K562 (cell line): Measurements from ENCODE around the gene SERPINA9. TPM values are rescaled to one million over a fixed set of nuclear protein-coding genes. Genes with fewer than 3 reads are reported as not detected.

Source experiments
- ATAC-seq: fragments of 200-7000 bp; cut with Tn5 transposase; 3 replicates; pipeline ENCODE4 v1.9.1; 2020; ENCODE audit warnings: moderate library complexity
- BruUV-seq: library from RNA; stranded (reverse); fragments of 400-500 nt; replicated peaks from 2 replicates; lab custom pipeline; 2021; lab: Mats Ljungman, UMichigan
- CTCF ChIA-PET: fragments of 300-600 bp; formaldehyde crosslinking; extraction: SDS; loops from one replicate; lab custom pipeline; 2021; ENCODE audit warnings: low intra/inter-chr PET ratio; lab: Yijun Ruan, JAX
- POLR2A ChIA-PET: fragments of 300-600, 350-650 bp; sonication (Branson Sonifier 250); formaldehyde crosslinking; extraction: SDS; loops from one replicate; lab custom pipeline; 2021; ENCODE audit warnings: antibody characterized with exemption, inconsistent platforms; lab: Yijun Ruan, JAX
- DNase-seq, 4 experiments: peaks; one replicate each; pipeline versions ENCODE4 v3.0.0 to v3.0.0-alpha.2; 2011 to 2018; ENCODE audit warnings: low spot score in 3 of 4, mixed read lengths in 3 of 4; ENCODE audit errors: extremely low read depth in 1 of 4
- FAIRE-seq: peaks from 2 replicates; lab custom pipeline; 2011; peaks lifted over from hg19 to GRCh38; lab: Jason Lieb, UNC
- H2AFZ ChIP-seq: 2 replicates; pipeline ENCODE4 v1.6.0; 2011; ENCODE audit warnings: low read depth, low read length, control low read depth, inconsistent platforms
- H3K27ac ChIP-seq: fragments of 200-600 bp; 3 replicates; pipeline ENCODE4 v1.8.0; 2011; ENCODE audit warnings: low read depth, mild to moderate bottlenecking, control low read depth, inconsistent platforms, low read length, moderate library complexity, mixed read lengths; ENCODE audit errors: extremely low read depth
- H3K27me3 ChIP-seq, 2 experiments: fragments of 300-600 bp in 1 of 2; 2 replicates in 1 of 2; 3 replicates in 1 of 2; pipeline versions ENCODE4 v1.6.0 to v1.8.0; 2011; ENCODE audit warnings: inconsistent platforms in 2 of 2, low read length in 2 of 2, mild to moderate bottlenecking in 1 of 2, mixed read lengths in 1 of 2, moderate library complexity in 1 of 2; ENCODE audit not compliant: control insufficient read depth in 2 of 2, insufficient read depth in 2 of 2
- H3K36me3 ChIP-seq: fragments of 300-600 bp; 3 replicates; pipeline ENCODE4 v1.8.0; 2011; ENCODE audit warnings: mild to moderate bottlenecking, low read length, inconsistent platforms; ENCODE audit not compliant: control insufficient read depth, insufficient read depth
- H3K4me1 ChIP-seq, 2 experiments: fragments of 200-600 bp in 1 of 2; replicated peaks in 1 of 2; 2 replicates in 1 of 2; 3 replicates in 1 of 2; pipeline versions ENCODE4 v1.5.1 to v1.8.0; 2011; ENCODE audit warnings: inconsistent platforms in 2 of 2, low read length in 2 of 2, mild to moderate bottlenecking in 1 of 2, mixed read lengths in 1 of 2, moderate library complexity in 1 of 2; ENCODE audit not compliant: control insufficient read depth in 2 of 2, insufficient read depth in 2 of 2
- H3K4me2 ChIP-seq: 2 replicates; pipeline ENCODE4 v1.6.1; 2011; ENCODE audit warnings: low read length, control low read depth, inconsistent platforms, mixed read lengths; ENCODE audit not compliant: insufficient read depth
- H3K4me3 ChIP-seq: fragments of 200-600 bp; sonication (generic), shearing (Covaris generic); 2 replicates; pipeline ENCODE4 v1.5.1; 2016; ENCODE audit warnings: control low read depth, inconsistent platforms
- H3K79me2 ChIP-seq: fragments of 200-600 bp; 3 replicates; pipeline ENCODE4 v1.8.0; 2011; ENCODE audit warnings: low read length, inconsistent platforms; ENCODE audit not compliant: control insufficient read depth, insufficient read depth
- H3K9ac ChIP-seq, 2 experiments: 2 replicates each; pipeline versions ENCODE4 v1.6.0 to v1.6.1; 2011; ENCODE audit warnings: low read depth in 2 of 2, low read length in 2 of 2, control low read depth in 1 of 2, inconsistent platforms in 1 of 2, mild to moderate bottlenecking in 1 of 2, mixed read lengths in 1 of 2; ENCODE audit not compliant: insufficient read depth in 1 of 2
- H3K9me1 ChIP-seq: one replicate; pipeline ENCODE4 v1.6.0; 2011; ENCODE audit warnings: inconsistent platforms, mild to moderate bottlenecking, low read length, moderate library complexity; ENCODE audit not compliant: control insufficient read depth, insufficient read depth
- H3K9me3 ChIP-seq: replicated peaks from 2 replicates; pipeline ENCODE4 v1.5.1; 2011; ENCODE audit warnings: low read depth, low read length, inconsistent platforms; ENCODE audit not compliant: control insufficient read depth, insufficient read depth
- H4K20me1 ChIP-seq: replicated peaks from 2 replicates; pipeline ENCODE4 v1.6.1; 2011; ENCODE audit warnings: low read length, inconsistent platforms, mixed read lengths; ENCODE audit not compliant: control insufficient read depth, insufficient read depth
- CEBPB ChIP-seq: fragments of 450-650 bp; IDR thresholded peaks from 2 replicates; pipeline ENCODE4 v1.6.1; 2016; ENCODE audit warnings: missing genetic modification characterization, missing compliant biosample characterization
- IRF2 ChIP-seq: sonication (generic); formaldehyde crosslinking; IDR thresholded peaks from 2 replicates; pipeline ENCODE4 v1.8.1; 2022; ENCODE audit warnings: mild to moderate bottlenecking, missing genetic modification reagents
- KAT7 ChIP-seq: sonication (generic); formaldehyde crosslinking; IDR thresholded peaks from 2 replicates; pipeline ENCODE4 v1.8.0; 2022; ENCODE audit warnings: missing genetic modification reagents, mild to moderate bottlenecking, borderline replicate concordance
- NR2C1 ChIP-seq, 2 experiments: fragments of 450-650 bp; IDR thresholded peaks; 2 replicates each; pipeline ENCODE4 v1.6.1; 2017; ENCODE audit warnings: mild to moderate bottlenecking in 2 of 2, antibody characterized with exemption in 1 of 2, inconsistent platforms in 1 of 2, missing compliant biosample characterization in 1 of 2, missing genetic modification characterization in 1 of 2
- THRA ChIP-seq: fragments of 450-650 bp; IDR thresholded peaks from 2 replicates; pipeline ENCODE4 v1.6.1; 2017; ENCODE audit warnings: mild to moderate bottlenecking, moderate library complexity
- whole genome bisulfite sequencing: fragments of 100-300 bp; shearing (Covaris generic); methylation state at CpG from one replicate; pipeline ENCODE4 v1.1.6; 2016; ENCODE audit warnings: low coverage, mixed read lengths; ENCODE audit not compliant: insufficient coverage; ENCODE audit errors: missing lambda C conversion rate; 5-methylcytosine and 5-hydroxymethylcytosine counted together
- in situ Hi-C: fragments of 300-500 bp; cut with MboI; formaldehyde crosslinking; loops from 4 replicates; pipeline ENCODE4 v1.15.0; 2018; ENCODE audit warnings: inconsistent platforms, mixed read lengths
- intact Hi-C: fragments of 100-400 bp; cut with micrococcal nuclease; formaldehyde crosslinking; loops from 2 replicates; pipeline ENCODE4 v1.14.2; 2022
- polyA plus RNA-seq, 8 experiments: library from polyadenylated mRNA; depleted of rRNA in 4 of 8; stranded (reverse) in 5 of 8; unstranded in 3 of 8; fragments of >200 nt; fragmentation: Nextera tagmentation in 2 of 8; fragmentation: Illumina TruSeq in 1 of 8; extraction: Ambion mirVana in 2 of 8; extraction: Trizol in 1 of 8; gene quantifications; 2 replicates each; pipeline versions ENCODE4 v1.2.1 to v1.2.3, GENCODE V29; 2011 to 2014; ENCODE audit warnings: inconsistent platforms in 1 of 8, missing spikeins in 1 of 8
- total RNA-seq, 7 experiments: library from RNA; depleted of rRNA in 6 of 7; stranded (reverse); fragments of >200 nt in 6 of 7; fragmentation: Illumina TruSeq in 2 of 7; extraction: Trizol in 2 of 7; gene quantifications; 2 replicates each; pipeline versions ENCODE4 v1.2.1 to v1.2.3, GENCODE V29; 2011 to 2021; ENCODE audit warnings: low replicate concordance in 1 of 7

The SERPINA9 gene
- total and polyA plus RNA-seq, 9 of the 15 experiments (the other 6 are each of a cell fraction or from before 2014, with no cell fraction given) = not detected

GRCh38 chr14:94483729-94484275, 7.8 kb upstream of the SERPINA9 start:
- Histone ChIP-seq H4K20me1 (no peaks in the 10 kb centered on the region), H3K9me3 (no peaks in the 10 kb centered on the region), H3K9ac (no peak overlapping the region), H3K4me2 (no peak overlapping the region), H3K79me2 (no peaks in the 10 kb centered on the region), H3K4me3 (no peak overlapping the region), H3K9me1 (no peaks in the 10 kb centered on the region), H3K4me1 (no peaks in the 10 kb centered on the region), H3K36me3 (no peaks in the 10 kb centered on the region), H3K27me3 (peaks cover 0 to 4% of the 10 kb centered on the region in 2 experiments; a peak in 1 of 5 replicates), H2AFZ (no peak overlapping the region), H3K27ac (no peak overlapping the region)
- in situ Hi-C loops = no loop called here
- WGBS = 0% methylated on average over 6 of the region's 7 CpGs
- ChIA-PET POLR2A (no interaction called here), CTCF (no interaction called here)
- FAIRE-seq (no peak), DNase-seq (no peak), ATAC-seq (no peak)
- intact Hi-C loops = no loop called here
- TF ChIP-seq KAT7 (CRISPR knock-in tag) (no peak), CEBPB (tag) (no peak), THRA (no peak), IRF2 (CRISPR knock-in tag) (no peak), NR2C1 (IDR thresholded peaks at IDR 0.05) (no peak), NR2C1 (tag; IDR thresholded peaks at IDR 0.05) (no peak)
- BruUV-seq = no TSS peak
